ENCODE measurements around the gene JAZF1.

Gene JAZF1

DNA sequence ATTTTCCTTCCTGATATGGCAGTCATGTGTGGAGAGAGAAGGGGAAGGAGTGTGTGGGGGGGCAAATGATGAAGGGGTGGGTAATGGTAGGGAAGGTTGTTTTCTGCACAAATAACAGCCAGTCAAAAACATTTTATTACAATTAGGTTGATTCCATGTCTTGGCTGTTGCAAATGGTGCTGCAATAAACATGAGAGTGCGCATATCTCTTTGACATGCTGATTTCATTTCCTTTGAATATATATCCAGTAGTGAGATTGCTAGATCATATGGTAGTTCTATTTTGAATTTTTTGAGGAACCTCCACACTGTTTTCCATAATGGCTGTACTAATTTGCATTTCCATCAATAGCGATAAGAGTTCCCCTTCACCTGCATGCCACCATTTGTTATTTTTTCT, 10.6 kb upstream of the JAZF1 start:
- no peak for ATAC-seq

DNA sequence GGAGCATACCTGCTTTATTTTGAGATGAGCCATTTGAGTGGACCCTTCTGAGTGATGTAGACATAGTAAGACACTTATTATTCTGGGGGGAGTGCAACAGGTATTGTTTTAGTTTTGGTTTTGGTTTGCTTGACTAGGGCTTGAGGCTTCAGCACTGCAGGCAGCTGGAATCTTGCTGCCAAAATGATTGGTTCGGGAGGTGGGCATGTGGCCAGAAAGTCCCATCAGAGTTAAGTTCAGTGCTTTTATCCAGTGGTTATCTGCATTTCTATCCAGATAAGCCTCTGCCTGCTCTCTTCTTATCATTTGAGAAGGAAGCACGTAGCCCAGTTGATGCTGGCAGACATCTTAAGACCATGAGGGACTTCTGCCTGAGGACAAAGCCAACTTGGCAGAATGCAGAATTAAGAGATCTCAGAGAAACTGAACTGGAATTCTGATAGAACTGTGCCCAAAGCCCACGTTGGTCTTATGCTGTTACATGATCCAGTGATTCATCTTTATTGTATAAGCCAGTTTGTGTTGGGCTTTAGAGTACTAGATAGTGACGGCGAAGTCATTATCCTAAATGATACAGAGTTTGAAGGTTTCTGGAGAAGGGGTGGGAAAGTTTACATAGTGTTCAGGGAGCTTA, 9.6 kb upstream of the JAZF1 start:
- ATAC-seq: no peak

DNA sequence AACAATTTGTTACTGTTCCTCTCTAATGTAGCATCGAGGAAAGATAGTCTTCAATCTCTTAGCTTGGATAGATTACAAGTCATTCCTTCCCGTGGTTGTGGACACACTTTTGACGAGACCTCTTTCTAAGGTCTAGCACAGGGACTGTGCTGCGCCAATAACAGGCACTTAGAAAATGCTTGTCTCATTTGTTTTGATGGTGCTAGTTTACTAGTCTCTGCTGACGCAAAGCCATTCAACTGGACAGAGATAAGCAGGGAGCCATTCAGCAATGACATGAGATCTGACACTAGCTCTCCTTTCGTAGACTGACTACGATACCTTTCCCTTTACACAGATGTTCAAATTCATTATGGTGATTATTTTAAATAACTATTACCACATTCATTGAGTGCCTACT, 6.4 kb upstream of the JAZF1 start:
- ATAC-seq: no peak

DNA sequence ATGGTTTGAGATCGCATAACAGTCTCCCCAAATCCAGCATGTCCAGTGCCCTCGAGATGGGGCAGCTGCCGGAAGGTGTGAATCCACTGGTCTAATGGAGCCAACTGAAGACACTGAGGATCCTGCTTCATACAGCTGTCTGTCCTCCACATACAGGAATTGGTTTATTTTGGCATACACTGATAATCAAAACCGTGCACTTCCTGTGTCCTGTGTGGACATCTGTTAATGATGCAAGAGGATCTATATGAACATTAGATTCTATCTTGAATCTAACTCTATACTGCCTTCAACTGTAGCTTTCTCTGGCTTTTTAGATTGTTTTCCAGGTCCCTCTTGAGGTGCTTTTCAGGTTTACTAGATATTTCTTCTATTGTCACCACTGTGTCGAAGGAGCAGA, 3.0 kb upstream of the JAZF1 start:
- ATAC-seq: no peak

DNA sequence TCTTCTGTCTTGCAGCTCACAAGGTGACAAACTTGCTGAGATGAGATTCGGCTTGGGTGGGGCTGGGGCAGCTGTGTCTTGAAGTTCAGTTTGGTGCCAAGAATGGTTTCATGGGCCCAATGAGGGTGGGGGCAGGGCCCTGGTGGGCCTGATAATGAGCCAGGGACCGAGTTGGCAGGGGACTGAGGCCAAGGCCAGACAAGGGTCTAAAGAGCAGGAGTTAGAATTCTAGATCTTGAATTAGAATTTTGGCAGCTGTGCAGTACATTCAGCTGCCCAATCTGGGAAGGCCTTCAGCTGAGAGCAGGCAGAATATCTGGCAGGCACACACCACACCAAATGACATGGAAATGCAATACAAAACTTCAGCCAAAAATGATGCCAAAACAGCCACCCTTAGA, 1.5 kb upstream of the JAZF1 start:
- ATAC-seq: no peak

DNA sequence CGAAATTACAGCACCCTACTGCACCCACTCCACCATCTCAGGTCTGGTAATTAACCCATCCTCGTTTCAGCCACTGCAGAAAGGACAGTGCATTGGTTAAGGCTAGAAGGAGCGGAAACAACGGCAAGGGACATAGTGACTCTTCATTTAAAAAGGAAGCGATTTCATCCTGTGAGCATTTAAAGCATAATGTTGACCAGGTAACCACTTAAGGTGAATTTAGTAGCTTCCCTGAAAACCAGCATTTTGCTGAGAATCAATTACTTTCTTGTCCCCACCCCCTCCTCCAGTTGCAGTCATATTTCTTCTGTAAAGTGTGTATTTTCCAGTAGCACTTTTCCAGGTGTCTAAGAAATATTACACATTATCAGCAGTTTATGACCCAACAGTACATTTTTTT, 821 bp upstream of the JAZF1 start:
- ATAC-seq: no peak

DNA sequence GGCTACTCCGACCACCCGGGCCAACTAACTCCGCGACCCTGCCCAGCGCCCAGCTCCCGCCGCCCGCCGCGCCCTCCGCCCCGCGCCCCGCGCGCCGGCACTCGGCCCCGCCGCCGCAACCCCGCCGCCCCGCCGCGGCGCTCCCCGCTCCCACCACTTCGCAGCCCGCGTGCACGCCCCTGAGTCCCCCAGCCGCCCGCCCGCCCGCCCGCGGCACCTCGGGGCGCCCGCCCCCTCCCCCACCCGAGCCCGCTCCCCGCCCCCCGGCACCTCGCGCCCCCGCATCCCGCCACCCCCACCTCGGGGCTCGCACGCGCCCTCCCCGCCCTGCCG, 598 bp downstream of the JAZF1 start:
- peak in 1 of 2 donors; percentile 7 for ATAC-seq

DNA sequence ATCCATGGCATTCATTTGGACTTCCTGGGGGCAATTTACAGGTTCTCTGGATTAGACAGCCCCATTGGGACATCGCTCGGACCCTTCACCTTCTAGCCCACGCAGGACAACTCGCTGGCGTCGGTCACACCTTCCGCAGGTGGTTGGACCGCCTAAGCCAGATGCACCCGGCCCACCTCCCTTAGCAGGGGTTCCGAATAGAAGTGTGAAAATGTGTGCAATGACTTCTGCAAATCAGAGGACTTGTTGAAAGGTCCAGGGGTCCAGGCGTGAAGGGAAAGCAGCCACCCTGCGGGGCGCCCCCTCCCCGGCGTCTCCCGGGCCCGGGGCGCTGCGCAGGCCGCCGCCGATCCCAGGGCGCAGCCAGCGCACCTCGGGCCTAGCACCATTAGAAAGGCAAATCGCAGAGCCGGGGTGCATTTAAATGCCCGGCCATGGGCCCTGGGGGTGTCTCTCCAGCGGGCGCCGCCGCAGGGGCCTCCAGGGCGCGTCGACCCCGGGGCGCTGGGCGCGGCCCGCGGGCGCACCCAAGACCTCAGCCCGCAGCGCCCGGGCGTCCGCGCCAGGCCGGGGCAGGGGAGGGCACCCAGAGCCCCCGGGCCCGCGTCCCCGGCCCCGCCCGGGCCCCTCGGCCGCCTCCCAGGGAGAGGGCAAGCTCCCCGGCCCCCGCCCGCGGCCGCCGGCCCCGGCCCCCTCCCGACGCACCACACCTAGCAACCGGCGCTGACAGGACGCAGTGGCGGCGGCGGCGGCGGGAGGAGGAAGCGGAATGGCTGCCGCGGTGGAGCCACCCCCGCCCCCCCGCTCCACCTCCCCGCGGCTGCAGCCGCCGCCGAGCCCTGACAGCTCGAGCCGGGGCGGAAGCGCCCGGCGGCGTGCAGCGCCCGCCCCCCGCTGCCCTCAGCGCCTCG, 1.2 kb downstream of the JAZF1 start:
- peak; percentile 57 to 59 for ATAC-seq

DNA sequence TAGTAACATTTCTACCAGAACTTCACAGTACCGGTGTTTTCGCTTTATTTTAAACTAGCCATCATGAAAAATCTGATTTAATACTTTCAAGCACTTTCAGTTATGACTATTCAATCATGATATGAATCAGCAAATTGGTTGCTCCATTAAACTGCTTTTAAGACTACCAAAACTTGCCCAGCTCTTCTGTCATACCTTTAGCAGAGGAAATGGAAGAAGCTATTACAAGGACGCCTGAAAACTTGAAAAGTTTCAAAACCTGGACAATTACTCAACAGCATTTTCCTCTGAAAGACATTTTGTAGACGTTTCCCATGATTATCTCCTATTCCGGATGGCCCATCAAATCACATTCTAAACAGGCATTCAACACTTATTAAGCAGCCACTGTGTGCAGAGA, 2.0 kb downstream of the JAZF1 start:
- peak; percentile 47 to 50 for ATAC-seq

DNA sequence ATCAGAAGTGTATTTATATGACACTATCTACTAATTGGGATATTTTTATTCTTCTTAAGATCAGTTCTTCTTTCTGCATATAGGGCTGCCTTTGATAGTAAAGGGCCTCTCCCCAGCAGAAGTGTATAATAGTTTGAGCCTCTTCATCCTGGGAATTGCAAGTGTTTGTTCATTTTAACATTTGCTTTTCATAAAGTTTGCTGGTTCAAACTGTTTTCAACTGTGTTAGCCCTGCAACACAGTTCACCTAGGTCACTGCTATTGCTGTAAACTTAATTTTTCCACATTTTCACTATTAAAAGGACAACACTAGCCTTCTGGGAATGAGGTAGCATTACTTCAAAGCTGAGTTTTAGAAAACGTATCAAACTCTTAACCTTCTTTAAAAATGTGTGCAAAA, 2.8 kb downstream of the JAZF1 start:
- no peak for ATAC-seq

DNA sequence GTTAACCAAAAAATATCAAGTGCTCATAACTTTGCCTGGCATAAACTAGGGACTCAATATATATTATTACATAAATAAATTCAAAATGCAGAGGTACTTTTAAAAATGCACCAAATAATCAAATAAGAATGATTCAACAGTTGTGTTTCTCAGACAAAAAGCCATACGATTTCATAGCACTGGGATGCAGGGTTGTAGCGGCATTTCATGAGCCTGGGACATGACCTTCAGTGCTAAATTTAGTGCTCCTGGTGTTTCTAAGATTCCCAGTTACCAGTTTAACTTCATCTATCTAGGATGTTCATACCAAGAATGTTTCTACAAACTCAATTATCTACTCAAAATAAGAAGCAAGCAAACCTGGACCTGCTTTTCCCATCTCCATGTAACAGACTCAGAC, 4.0 kb downstream of the JAZF1 start:
- ATAC-seq: no peak

DNA sequence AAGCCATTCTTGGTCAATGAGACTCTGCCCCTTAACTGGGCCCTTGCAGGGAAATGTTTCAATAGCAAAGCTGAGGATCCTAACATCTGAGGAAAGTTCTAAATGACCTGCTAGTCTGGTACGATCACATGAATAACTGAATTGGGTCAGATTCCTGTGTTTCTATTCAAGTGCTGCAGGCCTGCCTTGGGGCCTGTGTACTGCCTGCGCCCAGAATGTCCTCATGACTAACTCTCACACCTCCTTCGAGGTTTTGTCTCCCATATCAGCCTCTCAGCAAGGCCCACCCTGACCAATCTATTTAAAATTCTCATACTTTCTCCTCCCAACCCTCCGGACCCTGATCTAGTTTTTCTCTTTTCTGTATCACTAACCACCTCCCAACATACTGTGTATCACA, 4.4 kb downstream of the JAZF1 start:
- no peak for ATAC-seq

DNA sequence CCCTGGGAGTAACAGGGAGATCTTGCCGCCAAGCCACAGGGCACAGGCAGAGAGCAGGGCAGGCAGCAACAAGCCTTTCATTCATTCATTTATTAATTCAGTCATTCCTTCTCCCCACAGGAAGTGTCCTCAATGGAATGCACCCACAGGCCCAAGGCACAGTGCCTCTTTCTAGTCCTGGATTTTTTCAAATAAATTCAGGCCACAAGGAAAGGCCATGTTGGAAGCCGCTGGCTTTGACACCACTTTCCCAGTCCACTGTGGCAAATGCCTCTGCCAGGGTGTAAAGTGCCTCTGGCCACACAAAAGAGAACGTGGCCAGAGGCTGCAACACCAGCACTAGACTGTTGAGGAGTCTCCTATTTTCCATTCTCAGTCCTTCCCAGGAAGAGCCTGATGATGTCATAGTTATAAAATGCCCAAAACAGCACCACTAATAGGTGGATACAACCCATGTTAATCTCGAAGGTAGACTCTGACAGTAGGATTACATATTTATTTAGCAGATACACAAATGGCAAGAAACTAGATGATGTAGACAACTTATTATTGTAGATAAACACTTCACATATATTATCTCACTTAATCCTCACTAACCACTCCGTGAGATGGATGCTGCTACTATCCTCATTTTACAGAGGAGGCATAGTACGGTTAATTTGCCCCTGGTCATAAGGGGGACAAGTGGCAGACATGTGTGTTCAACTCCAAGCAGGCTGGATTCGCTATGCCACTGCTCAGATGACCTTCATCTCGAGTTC, 5.5 kb downstream of the JAZF1 start:
- no peak for ATAC-seq

DNA sequence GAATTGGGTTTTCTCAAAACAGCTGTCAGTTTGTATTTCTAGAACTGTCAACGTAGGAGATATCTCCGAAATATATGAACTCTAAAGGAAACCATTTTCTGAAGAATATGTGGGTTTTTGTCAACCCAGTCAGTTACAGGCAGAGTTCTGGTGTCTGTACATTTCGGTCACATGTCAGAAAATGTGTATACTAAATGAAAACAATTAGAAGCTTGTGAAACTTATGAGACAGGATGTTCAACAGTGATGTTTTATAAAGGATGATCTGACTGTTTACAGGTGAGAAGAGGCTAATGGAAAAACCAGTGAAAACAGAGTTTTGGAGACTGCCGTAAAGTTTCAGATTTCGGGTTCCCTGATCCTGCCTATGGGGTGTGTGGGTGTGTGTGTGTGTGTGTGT, 6.2 kb downstream of the JAZF1 start:
- ATAC-seq: peak; percentile 32 to 66

DNA sequence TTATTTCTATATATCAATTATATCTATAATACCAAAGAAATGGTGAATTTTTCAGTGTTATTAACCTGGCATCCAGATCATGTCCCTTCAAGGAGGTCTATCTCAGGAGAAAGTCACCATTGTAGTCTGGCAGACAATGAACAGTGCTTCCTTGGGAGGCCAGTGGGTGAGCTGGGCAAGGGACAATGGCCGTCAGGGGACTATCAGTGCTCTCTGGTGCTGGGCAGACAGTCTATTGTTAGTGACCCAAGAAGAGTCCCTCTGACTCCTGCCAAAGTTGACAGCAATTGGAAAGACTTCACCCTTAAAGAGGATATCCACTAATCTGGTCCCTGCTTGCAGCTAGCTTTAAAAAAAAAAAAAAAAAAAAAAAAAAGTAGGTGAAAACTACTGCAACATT, 7.1 kb downstream of the JAZF1 start:
- ATAC-seq: no peak

DNA sequence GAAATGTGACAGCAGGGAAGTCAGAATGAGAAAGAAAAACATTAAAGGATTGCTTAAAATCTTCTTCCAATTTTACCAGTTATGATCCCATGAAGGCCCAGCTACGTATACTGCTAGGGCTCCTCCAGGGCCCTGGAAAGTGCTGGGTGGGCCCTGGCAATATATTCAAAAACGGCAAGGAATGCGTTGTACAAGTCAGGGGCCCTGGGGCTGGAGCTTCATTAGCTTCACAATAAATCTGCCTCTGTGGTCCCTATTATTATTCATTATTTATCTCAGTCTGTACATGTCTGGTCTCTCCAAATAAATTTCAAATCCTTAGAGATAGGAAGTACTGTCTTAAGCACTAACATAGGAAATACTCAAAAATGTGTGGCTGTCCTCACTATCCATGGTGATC, 7.6 kb downstream of the JAZF1 start:
- no peak for ATAC-seq

DNA sequence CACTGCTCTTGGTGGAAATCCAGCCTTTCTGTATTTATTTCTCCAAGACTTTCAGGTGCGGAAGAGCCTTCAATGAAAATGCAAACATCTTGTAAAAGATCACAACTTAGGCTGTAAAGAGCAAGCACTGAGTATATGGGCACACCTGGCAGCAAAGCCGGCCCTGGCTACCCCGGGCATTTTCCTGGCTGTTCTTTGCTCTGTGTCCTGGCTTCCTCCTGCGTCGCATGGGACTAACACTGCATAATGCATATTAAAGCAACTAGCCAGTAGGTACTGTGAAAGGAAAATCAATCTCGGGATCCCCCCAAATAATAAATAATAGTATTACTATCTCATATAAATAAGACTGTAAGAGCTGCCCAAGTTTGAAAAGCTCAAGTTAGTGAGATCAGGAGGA, 9.9 kb downstream of the JAZF1 start:
- no peak for ATAC-seq

DNA sequence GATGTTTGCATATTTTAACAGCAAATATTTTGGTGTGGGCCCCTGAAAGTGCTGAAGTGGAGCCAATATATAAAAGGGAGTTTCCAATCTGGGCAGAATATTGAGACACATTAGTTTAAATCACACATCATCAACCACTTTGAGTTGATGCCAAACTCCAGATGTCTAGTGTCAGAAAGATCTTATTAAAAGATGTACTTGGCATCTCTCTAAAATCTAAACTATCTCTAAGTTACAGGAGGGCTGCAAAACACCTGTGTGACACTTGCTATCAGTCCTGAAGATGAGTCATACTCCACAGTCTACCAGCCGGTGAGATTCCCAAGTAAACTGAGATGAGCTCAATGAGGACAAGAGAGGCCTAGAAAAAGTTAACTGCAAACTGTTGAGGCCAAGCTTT, 11.4 kb downstream of the JAZF1 start:
- peak; percentile 26 to 54 for ATAC-seq

DNA sequence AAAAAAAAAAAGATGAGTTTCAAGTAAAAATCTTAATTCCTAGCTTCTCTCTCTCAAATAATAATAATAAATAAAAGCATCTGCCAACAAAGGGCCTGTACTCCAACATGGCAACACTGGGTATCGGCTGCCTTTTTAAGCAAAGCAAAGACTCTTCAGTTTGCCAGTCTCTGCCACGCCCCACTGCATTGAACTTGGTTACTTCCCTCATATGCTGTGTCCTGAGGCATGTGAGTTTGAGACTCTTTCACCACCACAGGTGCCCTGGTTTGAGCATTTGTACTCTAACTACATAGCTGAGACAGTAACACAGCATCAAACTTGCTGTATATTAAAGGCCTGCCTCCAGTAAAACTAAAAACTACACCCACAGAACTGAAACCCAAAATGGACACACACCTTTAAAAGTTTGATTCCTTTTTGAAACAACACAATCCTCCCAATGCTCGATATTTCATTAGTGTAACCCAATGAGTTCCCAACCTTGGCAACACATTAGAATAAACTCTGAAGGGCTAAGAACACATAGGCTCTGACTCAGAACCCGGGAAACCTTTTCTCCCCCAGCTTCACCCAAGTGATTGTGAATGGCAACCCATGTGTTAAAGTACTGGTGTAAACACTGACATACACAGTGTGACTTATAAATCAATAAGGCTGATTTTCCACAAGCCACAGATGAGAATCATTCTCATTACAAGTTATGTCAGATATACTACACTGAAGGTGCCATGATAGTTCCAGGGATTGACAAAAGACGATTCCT, 12.0 kb downstream of the JAZF1 start:
- peak; percentile 61 to 73 for ATAC-seq

DNA sequence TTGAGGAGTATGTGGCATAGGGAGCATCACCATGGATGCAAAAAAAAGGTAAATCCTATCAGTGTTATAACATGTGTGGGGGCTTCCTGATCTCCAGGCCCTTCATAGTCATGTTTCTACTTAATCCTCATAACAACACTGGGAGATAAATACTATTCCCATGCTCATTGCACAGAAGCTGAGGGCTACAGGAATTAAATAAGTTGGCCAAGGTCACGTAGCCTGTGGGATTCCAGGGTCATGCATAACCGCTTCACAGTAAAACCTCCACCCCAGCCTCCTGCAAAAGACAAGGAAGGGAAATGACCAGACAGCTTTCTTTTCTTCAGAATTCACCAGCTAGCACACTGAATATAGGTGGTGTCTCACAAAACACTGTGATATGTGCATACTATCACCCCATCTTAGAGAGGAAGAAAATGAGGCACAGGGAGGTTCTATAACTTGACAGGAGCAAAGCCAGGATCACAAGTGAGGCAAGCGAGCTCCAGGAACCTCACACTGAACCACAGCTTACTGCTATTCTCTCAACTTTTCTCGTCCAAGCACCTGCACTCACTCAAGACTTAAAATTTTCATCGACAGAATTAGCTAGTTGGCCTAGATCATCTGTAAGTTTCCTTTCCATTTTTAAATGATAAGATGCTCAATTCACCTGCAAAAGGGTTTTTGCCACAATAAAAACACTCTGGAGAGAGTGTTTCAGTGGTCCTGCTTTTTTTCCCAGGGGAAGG, 13.4 kb downstream of the JAZF1 start:
- ATAC-seq: no peak

DNA sequence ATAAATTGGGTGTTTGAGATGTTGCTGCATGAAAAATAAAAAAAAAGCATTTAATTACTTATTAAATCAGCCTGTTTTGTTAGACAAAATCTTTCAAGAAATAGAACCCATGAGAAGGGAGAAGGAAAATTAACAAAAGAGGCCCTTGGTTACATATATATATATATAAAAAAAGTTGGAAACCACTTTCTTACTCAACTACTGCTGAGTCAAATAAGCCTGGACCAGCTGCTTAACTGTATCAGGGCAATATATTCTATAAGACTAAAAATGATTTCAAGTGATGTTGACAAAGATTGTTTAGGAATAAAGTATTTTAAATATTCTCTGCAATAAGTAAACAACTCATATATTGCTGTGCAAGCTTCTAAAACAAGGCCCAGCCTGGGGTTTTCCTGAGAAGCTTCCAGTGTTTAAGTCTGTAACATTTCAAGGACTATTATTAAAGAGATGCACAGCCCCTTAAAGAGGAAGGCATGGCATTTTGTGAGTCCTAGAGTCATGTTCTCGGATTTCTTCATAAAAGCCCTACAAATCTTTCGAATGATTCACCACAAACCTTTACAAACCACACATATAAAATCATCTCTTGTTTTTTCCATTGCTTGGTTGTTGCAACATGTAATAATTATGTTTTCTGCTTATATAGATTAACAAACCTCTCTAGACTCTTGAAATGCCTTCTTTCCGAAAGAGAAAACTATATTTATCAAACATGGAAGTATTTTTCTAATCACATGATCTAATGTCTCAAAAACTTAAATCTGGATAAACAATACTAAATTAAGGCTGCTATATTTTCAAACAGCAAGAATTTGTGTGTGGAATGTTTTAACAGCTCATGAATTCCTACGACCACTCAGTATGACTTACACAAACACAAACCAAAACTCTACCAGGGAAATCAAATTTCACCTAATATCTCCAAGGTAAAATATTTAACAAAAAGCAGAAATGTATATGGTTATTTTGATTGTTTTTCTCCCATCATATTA, 14.3 kb downstream of the JAZF1 start:
- ATAC-seq: no peak

All from activated CD4-positive, CD25-positive, alpha-beta regulatory T cell treated with anti-CD3 and anti-CD28 coated beads, Interleukin-2, amount 50 U/mL, for 24 hours (primary cell).